Osteocyte (in vitro differentiated cells): ENCODE measurements around the gene RTEL1. TPM values are rescaled to one million over a fixed set of nuclear protein-coding genes. Genes with fewer than 3 reads are reported as not detected.
"Not testable (repeated sequence)": the region's sequence is repeated elsewhere in the genome, so short reads cannot be mapped to it uniquely, and the experiment has no call there.

ENCODE experiments used
- DNase-seq: peaks from one replicate; pipeline ENCODE4 v3.0.0; 2021; ENCODE audit warnings: mixed read lengths; ENCODE audit not compliant: unreplicated experiment; ENCODE audit errors: extremely low spot score
- H3K27ac Mint-ChIP-seq: one replicate; pipeline ENCODE4 v1.8.0; 2021; ENCODE audit warnings: mild to moderate bottlenecking, mixed read lengths; ENCODE audit not compliant: unreplicated experiment
- H3K27me3 Mint-ChIP-seq: one replicate; pipeline ENCODE4 v1.8.0; 2021; ENCODE audit warnings: mixed read lengths; ENCODE audit not compliant: unreplicated experiment
- H3K36me3 Mint-ChIP-seq: one replicate; pipeline ENCODE4 v1.8.0; 2021; ENCODE audit warnings: mixed read lengths; ENCODE audit not compliant: unreplicated experiment
- H3K4me1 Mint-ChIP-seq: one replicate; pipeline ENCODE4 v1.8.0; 2021; ENCODE audit warnings: mixed read lengths; ENCODE audit not compliant: unreplicated experiment
- H3K4me3 Mint-ChIP-seq: one replicate; pipeline ENCODE4 v1.8.0; 2021; ENCODE audit warnings: mild to moderate bottlenecking, moderate library complexity, mixed read lengths; ENCODE audit not compliant: unreplicated experiment
- H3K9me3 Mint-ChIP-seq: one replicate; pipeline ENCODE4 v1.8.0; 2021; ENCODE audit warnings: mixed read lengths; ENCODE audit not compliant: unreplicated experiment
- CTCF ChIP-seq: fragments of 200-600 bp; sonication (generic); IDR thresholded peaks from 2 replicates; pipeline ENCODE4 v1.5.0; 2021; ENCODE audit warnings: antibody characterized with exemption, mild to moderate bottlenecking, moderate library complexity
- total RNA-seq: library from RNA; stranded (reverse); gene quantifications from 2 replicates; pipeline ENCODE4 v1.2.1, GENCODE V29; 2021

RTEL1 gene
- total RNA-seq, 1 donor from 2014 or later, result 34.1 TPM

- no peak for TF ChIP-seq CTCF
- H3K4me3 Mint-ChIP-seq, result no peak overlapping the region
- no peak for DNase-seq
- H3K27ac Mint-ChIP-seq, result no peak overlapping the region
- H3K9me3 Mint-ChIP-seq, result peaks cover 6% of the 10 kb centered on the region
- H3K27me3 Mint-ChIP-seq, result no peaks in the 10 kb centered on the region
- peaks cover 50% of the 10 kb centered on the region for H3K36me3 Mint-ChIP-seq
- H3K4me1 Mint-ChIP-seq, result no peaks in the 10 kb centered on the region
Measured at GRCh38 chr20:63718996-63719395, 60.9 kb downstream of the RTEL1 start.

DNA sequence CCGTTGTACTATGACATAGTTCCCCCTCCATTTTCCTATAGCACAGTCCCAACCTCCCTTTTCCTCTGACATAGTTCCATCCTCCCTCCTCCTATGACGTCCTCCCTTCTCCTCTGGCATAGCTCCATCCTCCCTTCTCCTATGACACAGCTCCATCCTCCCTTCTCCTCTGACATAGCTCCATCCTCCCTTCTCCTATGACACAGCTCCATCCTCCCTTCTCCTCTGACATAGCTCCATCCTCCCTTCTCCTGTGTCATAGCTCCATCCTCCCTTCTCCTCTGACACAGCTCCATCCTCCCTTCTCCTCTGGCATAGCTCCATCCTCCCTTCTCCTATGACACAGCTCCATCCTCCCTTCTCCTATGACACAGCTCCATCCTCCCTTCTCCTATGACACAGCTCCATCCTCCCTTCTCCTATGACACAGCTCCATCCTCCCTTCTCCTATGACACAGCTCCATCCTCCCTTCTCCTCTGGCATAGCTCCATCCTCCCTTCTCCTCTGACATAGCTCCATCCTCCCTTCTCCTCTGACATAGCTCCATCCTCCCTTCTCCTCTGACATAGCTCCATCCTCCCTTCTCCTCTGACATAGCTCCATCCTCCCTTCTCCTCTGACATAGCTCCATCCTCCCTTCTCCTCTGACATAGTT is 65.0 kb downstream of the RTEL1 start:
- H3K4me1 Mint-ChIP-seq, H3K4me3 Mint-ChIP-seq, DNase-seq, H3K27ac Mint-ChIP-seq, H3K27me3 Mint-ChIP-seq: not testable (repeated sequence)
- Mint-ChIP-seq H3K36me3 (peaks cover 41% of the 10 kb centered on the region), H3K9me3 (peaks cover 11% of the 10 kb centered on the region)

- H3K27me3 Mint-ChIP-seq, H3K9me3 Mint-ChIP-seq, H3K4me1 Mint-ChIP-seq, DNase-seq, H3K27ac Mint-ChIP-seq, H3K4me3 Mint-ChIP-seq: not testable (repeated sequence)
- H3K36me3 Mint-ChIP-seq, result peaks cover 21% of the 10 kb centered on the region
Measured at GRCh38 chr20:63730189-63730733, 72.1 kb downstream of the RTEL1 start.

DNA sequence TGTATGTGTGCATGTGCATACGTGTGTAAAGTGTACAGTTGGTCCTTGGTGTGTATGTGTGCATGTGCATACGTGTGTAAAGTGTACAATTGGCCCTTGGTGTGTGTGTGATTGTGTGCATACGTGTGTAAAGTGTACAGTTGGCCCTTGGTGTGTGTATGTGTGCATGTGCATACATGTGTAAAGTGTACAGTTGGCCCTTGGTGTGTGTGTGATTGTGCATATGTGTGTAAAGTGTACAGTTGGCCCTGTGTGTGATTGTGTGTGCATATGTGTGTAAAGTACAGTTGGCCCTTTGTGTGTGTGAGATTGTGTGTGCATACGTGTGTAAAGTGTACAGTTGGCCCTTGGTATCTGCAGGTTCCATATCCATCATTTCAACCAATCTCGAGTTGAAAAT is 73.3 kb downstream of the RTEL1 start:
- no peak for TF ChIP-seq CTCF
- no peak overlapping the region for H3K4me3 Mint-ChIP-seq
- H3K36me3 Mint-ChIP-seq, result peaks cover 14% of the 10 kb centered on the region
- no peaks in the 10 kb centered on the region for H3K27me3 Mint-ChIP-seq
- DNase-seq, result no peak
- peaks cover 3% of the 10 kb centered on the region for H3K4me1 Mint-ChIP-seq
- no peak overlapping the region for H3K27ac Mint-ChIP-seq
- no peaks in the 10 kb centered on the region for H3K9me3 Mint-ChIP-seq

GRCh38 chr20:63732118-63733095 is 74.3 kb downstream of the RTEL1 start:
- H3K27me3 Mint-ChIP-seq, result no peaks in the 10 kb centered on the region
- no peaks in the 10 kb centered on the region for H3K9me3 Mint-ChIP-seq
- H3K4me3 Mint-ChIP-seq, result no peak overlapping the region
- peaks cover 10% of the 10 kb centered on the region for H3K36me3 Mint-ChIP-seq
- peaks cover 3% of the 10 kb centered on the region for H3K4me1 Mint-ChIP-seq
- TF ChIP-seq CTCF, result no peak
- DNase-seq, result no peak
- no peak overlapping the region for H3K27ac Mint-ChIP-seq

- no peaks in the 10 kb centered on the region for H3K27me3 Mint-ChIP-seq
- no peaks in the 10 kb centered on the region for H3K9me3 Mint-ChIP-seq
- H3K27ac Mint-ChIP-seq, result no peak overlapping the region
- no peak for DNase-seq
- H3K36me3 Mint-ChIP-seq, result peaks cover 7% of the 10 kb centered on the region
- no peak overlapping the region for H3K4me3 Mint-ChIP-seq
- peaks cover 3% of the 10 kb centered on the region for H3K4me1 Mint-ChIP-seq
- TF ChIP-seq CTCF, result no peak
Measured at GRCh38 chr20:63733117-63733516, 75.0 kb downstream of the RTEL1 start.
